Spinal cord (tissue), 10 donors: Measurements from ENCODE around the gene DYRK3. TPM values are rescaled to one million over a fixed set of nuclear protein-coding genes. Genes with fewer than 3 reads are reported as not detected.

Source experiments
- DNase-seq, 6 donors: peaks; one replicate each; pipeline versions ENCODE4 v3.0.0 to v3.0.0-alpha.2; 2013 to 2015; ENCODE audit warnings: low spot score in 6 of 6, low read depth in 4 of 6
- H3K27ac ChIP-seq: one replicate; pipeline ENCODE4 v1.5.1; 2013; ENCODE audit warnings: low read depth, low read length, control low read depth
- H3K27me3 ChIP-seq: one replicate; pipeline ENCODE4 v1.6.1; 2013; ENCODE audit warnings: low read length; ENCODE audit not compliant: control insufficient read depth, insufficient read depth
- H3K36me3 ChIP-seq: one replicate; pipeline ENCODE4 v1.6.1; 2013; ENCODE audit warnings: low read length; ENCODE audit not compliant: control insufficient read depth, insufficient read depth
- H3K4me1 ChIP-seq: one replicate; pipeline ENCODE4 v1.6.1; 2013; ENCODE audit warnings: low read length; ENCODE audit not compliant: control insufficient read depth, insufficient read depth
- H3K4me3 ChIP-seq: one replicate; pipeline ENCODE4 v1.5.1; 2013; ENCODE audit warnings: low read depth, low read length, control low read depth
- H3K9me3 ChIP-seq: one replicate; pipeline ENCODE4 v1.6.1; 2013; ENCODE audit warnings: low read length; ENCODE audit not compliant: control insufficient read depth, insufficient read depth
- WGBS: methylation state at CpG from one replicate; pipeline ENCODE4 v1.1.5; 2013; ENCODE audit warnings: missing lambda C conversion rate; ENCODE audit not compliant: insufficient coverage; 5-methylcytosine and 5-hydroxymethylcytosine counted together
- polyA plus RNA-seq, 2 donors: library from polyadenylated mRNA; unstranded; fragments of 120-200 nt; gene quantifications; one replicate each; pipeline ENCODE4 v1.2.1, GENCODE V29; 2013; ENCODE audit not compliant: insufficient read length in 2 of 2
- total RNA-seq, 2 donors: library from RNA; depleted of rRNA in 1 of 2; stranded (reverse); fragments of 120-200 nt in 1 of 2; fragments of >200 nt in 1 of 2; gene quantifications; one replicate each; pipeline versions ENCODE4 v1.2.3 to v1.2.4, GENCODE V29; 2013 to 2014
- donor health status: healthy.

The DYRK3 gene
- total and polyA plus RNA-seq, 4 donors = 8.3 to 10.9 (median 9.9) TPM

GRCh38 chr1:206666031-206666561 is 30.8 kb downstream of the DYRK3 start:
- Histone ChIP-seq H3K36me3 (no peaks in the 10 kb centered on the region), H3K4me3 (no peak overlapping the region), H3K4me1 (peaks cover 7% of the 10 kb centered on the region), H3K27me3 (peaks cover 21% of the 10 kb centered on the region), H3K9me3 (no peaks in the 10 kb centered on the region), H3K27ac (no peak overlapping the region)
- 100% methylated on average over 3 of the region's 3 CpGs for WGBS
- no peak for DNase-seq

GRCh38 chr1:206666954-206667665 is 31.8 kb downstream of the DYRK3 start:
- DNase-seq = no peak
- Histone ChIP-seq H3K27me3 (peaks cover 19% of the 10 kb centered on the region), H3K4me1 (peaks cover 7% of the 10 kb centered on the region), H3K4me3 (no peak overlapping the region), H3K27ac (no peak overlapping the region), H3K9me3 (no peaks in the 10 kb centered on the region), H3K36me3 (no peaks in the 10 kb centered on the region)
- 82% methylated on average over 4 of the region's 5 CpGs for WGBS

GRCh38 chr1:206668351-206668750 is 33.0 kb downstream of the DYRK3 start:
- no peak for DNase-seq
- Histone ChIP-seq H3K4me1 (peaks cover 7% of the 10 kb centered on the region), H3K27ac (no peak overlapping the region), H3K9me3 (no peaks in the 10 kb centered on the region), H3K4me3 (no peak overlapping the region), H3K27me3 (peaks cover 8% of the 10 kb centered on the region), H3K36me3 (no peaks in the 10 kb centered on the region)
- WGBS = 70% methylated on average over 2 of the region's 2 CpGs

GRCh38 chr1:206668874-206669410 is 33.6 kb downstream of the DYRK3 start:
- DNase-seq = no peak

GRCh38 chr1:206672011-206672688 is 36.8 kb downstream of the DYRK3 start:
- Histone ChIP-seq H3K4me3 (no peak overlapping the region), H3K4me1 (no peaks in the 10 kb centered on the region), H3K36me3 (no peaks in the 10 kb centered on the region), H3K9me3 (no peaks in the 10 kb centered on the region), H3K27ac (no peak overlapping the region), H3K27me3 (no peaks in the 10 kb centered on the region)
- DNase-seq = no peak
- 29% methylated on average over 5 of the region's 8 CpGs for WGBS

More at GRCh38 chr1:206668874-206669410, 33.6 kb downstream of the DYRK3 start:
- no CpG with 5 or more reads among the region's 6 CpGs for WGBS
- Histone ChIP-seq H3K27ac (no peak overlapping the region), H3K4me3 (no peak overlapping the region), H3K36me3 (no peaks in the 10 kb centered on the region), H3K4me1 (peaks cover 2% of the 10 kb centered on the region), H3K9me3 (no peaks in the 10 kb centered on the region), H3K27me3 (peaks cover 4% of the 10 kb centered on the region)

- no peaks in the 10 kb centered on the region for H3K9me3 ChIP-seq
- 0% methylated on average over 1 of the region's 6 CpGs for WGBS
- H3K27me3 ChIP-seq = no peaks in the 10 kb centered on the region
- H3K4me1 ChIP-seq = no peaks in the 10 kb centered on the region
- no peaks in the 10 kb centered on the region for H3K36me3 ChIP-seq
- peak in 1 of 6 donors; percentile 38 for DNase-seq
- no peak overlapping the region for H3K4me3 ChIP-seq
- H3K27ac ChIP-seq = no peak overlapping the region
These were observed 37.8 kb downstream of the DYRK3 start for GRCh38 chr1:206672844-206673758.

GRCh38 chr1:206674236-206674635 is 38.9 kb downstream of the DYRK3 start:
- Histone ChIP-seq H3K4me3 (no peak overlapping the region), H3K9me3 (no peaks in the 10 kb centered on the region), H3K27ac (no peak overlapping the region), H3K36me3 (no peaks in the 10 kb centered on the region), H3K27me3 (no peaks in the 10 kb centered on the region), H3K4me1 (no peaks in the 10 kb centered on the region)
- no peak for DNase-seq
- WGBS = 100% methylated on average over 2 of the region's 3 CpGs

GRCh38 chr1:206674745-206675175 is 39.4 kb downstream of the DYRK3 start:
- no peaks in the 10 kb centered on the region for H3K36me3 ChIP-seq
- DNase-seq = no peak
- no peak overlapping the region for H3K4me3 ChIP-seq
- H3K4me1 ChIP-seq = no peaks in the 10 kb centered on the region
- H3K27me3 ChIP-seq = no peaks in the 10 kb centered on the region
- H3K9me3 ChIP-seq = no peaks in the 10 kb centered on the region
- H3K27ac ChIP-seq = no peak overlapping the region
- WGBS = 86% methylated on average over 1 of the region's 1 CpG

- H3K27ac ChIP-seq = no peak overlapping the region
- no peaks in the 10 kb centered on the region for H3K27me3 ChIP-seq
- no peaks in the 10 kb centered on the region for H3K36me3 ChIP-seq
- H3K4me1 ChIP-seq = no peaks in the 10 kb centered on the region
- no peak for DNase-seq
- no peaks in the 10 kb centered on the region for H3K9me3 ChIP-seq
- H3K4me3 ChIP-seq = no peak overlapping the region
- 84% methylated on average over 2 of the region's 2 CpGs for WGBS
These were observed 41.2 kb downstream of the DYRK3 start for GRCh38 chr1:206676499-206676898.
